Measurements from ENCODE around the gene SHROOM4.

- TF ChIP-seq, protein P1, sequence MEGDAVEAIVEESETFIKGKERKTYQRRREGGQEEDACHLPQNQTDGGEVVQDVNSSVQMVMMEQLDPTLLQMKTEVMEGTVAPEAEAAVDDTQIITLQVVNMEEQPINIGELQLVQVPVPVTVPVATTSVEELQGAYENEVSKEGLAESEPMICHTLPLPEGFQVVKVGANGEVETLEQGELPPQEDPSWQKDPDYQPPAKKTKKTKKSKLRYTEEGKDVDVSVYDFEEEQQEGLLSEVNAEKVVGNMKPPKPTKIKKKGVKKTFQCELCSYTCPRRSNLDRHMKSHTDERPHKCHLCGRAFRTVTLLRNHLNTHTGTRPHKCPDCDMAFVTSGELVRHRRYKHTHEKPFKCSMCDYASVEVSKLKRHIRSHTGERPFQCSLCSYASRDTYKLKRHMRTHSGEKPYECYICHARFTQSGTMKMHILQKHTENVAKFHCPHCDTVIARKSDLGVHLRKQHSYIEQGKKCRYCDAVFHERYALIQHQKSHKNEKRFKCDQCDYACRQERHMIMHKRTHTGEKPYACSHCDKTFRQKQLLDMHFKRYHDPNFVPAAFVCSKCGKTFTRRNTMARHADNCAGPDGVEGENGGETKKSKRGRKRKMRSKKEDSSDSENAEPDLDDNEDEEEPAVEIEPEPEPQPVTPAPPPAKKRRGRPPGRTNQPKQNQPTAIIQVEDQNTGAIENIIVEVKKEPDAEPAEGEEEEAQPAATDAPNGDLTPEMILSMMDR (IDR thresholded peaks at IDR 0.05) = no peak
- no peak for TF ChIP-seq POLR2A (IDR thresholded peaks at IDR 0.05)
Observed at GRCh38 chrX:50860518-50860917, 46.5 kb upstream of the SHROOM4 start.

Measured in body of pancreas (tissue), 4 donors.